WI38 (cell line): ENCODE measurements around the gene NCS1.

Experiments used
- H3K4me3 ChIP-seq: 2 replicates; pipeline ENCODE4 v1.5.1; 2011; ENCODE audit warnings: low read depth, mild to moderate bottlenecking, control low read depth, low read length
- TF ChIP-seq, protein P1 (sequence below): IDR thresholded peaks from 2 replicates; pipeline ENCODE4 v1.5.1; 2012; ENCODE audit warnings: low read depth, mild to moderate bottlenecking, control low read depth, low read length

Gene NCS1

DNA sequence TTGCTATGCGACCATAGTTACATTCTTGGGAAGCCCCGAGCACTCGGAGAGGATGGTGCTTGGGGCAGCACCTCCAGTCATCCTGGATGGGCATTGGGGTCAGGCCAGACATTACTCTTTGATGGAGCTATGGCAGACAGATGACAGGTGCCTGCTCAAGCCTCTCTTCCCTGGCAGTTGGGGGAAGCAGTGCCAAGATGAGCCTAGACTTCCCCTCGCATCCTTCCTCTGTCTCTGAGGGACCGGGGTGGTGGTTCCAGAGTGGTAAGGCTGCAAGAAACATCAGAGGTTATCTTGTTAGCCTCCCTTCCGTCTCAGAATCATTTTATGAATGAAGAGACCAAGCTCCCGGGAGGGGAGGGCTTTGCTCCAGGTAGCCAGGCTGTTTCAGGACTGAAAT is 90.6 kb downstream of the NCS1 start:
- TF ChIP-seq, protein P1, sequence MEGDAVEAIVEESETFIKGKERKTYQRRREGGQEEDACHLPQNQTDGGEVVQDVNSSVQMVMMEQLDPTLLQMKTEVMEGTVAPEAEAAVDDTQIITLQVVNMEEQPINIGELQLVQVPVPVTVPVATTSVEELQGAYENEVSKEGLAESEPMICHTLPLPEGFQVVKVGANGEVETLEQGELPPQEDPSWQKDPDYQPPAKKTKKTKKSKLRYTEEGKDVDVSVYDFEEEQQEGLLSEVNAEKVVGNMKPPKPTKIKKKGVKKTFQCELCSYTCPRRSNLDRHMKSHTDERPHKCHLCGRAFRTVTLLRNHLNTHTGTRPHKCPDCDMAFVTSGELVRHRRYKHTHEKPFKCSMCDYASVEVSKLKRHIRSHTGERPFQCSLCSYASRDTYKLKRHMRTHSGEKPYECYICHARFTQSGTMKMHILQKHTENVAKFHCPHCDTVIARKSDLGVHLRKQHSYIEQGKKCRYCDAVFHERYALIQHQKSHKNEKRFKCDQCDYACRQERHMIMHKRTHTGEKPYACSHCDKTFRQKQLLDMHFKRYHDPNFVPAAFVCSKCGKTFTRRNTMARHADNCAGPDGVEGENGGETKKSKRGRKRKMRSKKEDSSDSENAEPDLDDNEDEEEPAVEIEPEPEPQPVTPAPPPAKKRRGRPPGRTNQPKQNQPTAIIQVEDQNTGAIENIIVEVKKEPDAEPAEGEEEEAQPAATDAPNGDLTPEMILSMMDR: no peak
- no peak overlapping the region for H3K4me3 ChIP-seq

DNA sequence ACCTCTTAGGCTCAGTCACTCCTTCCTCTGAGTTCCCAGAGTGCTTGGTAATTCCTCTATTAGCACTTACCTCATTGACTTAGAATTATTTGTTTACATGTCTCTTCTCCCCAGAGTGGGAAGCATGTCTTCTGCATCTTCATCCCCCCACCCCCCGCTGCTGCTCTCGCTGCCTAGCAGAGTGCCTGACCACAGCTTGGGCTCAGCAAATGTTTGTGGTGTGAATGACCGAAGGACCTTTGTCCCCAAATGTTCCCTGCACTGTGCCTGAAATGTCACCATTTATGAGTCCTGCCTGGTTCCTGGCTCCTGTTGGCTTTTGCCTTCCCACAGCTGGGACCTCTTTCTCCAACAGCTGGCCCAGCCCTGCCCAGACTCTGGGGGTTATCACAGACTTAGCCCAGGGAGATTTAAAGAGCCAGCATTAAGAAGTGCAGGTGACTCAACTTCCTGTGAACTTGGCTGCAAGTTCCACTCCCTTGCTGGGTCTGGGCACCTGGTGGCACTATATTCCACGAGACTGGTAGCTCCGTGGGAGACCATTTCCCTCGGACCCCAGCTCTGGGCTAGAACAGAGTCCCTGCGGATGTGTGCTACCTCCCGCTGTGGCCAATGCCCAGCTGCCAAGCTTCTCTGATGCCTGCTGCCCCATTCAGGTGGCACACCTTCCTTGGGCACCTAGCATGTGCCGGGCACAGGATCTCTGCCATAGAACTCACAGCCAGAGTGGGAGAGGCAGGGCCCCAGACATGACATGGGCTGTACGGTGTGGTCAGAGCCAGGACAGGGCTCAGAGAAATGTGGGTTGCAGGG is 91.6 kb downstream of the NCS1 start:
- no peak overlapping the region for H3K4me3 ChIP-seq
- TF ChIP-seq, protein P1: no peak

DNA sequence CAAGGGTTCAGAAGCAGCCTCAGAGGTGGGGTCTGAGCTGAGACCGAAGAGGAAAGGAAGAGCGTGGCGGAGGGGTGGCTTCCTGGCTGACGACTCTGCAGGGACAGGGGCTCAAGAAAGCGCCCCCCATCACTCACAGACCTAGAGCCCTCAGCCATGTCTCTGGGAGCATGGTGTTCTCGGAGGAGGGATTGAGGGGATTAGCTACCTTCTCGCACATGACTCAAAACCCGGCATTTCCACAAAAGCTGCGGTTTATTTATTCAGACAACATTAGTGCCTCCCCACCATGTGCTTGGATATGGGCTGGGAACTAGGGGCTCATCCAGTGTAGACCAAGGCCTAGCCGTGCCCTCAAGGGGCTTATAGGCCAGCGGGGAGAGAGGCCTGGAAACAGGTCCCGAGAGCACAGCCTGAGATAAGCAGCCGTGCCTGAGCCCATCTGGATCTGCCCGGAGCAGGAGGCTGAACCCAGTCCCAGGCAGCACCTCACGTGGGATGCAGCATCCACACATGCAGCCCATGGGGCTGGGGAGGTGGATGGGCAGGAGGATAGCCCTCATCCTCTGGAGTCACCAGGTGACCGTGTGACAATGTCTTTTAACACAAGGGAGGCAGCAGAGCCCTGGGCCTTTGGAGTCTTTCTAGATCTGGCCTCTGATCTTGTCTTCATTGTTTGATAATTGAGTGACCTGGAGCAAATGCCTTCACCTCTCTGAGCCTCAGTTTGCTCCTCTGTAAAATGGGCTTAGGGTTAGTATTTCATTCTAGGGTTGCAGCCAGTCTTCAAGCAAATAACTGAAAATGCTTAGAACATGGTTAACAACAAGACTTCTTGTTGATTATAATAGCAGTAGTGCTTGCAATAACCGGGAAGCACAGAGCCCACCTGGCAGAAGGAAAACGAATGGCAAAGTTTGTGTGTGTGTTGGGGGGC is 92.5 kb downstream of the NCS1 start:
- TF ChIP-seq, protein P1: no peak

DNA sequence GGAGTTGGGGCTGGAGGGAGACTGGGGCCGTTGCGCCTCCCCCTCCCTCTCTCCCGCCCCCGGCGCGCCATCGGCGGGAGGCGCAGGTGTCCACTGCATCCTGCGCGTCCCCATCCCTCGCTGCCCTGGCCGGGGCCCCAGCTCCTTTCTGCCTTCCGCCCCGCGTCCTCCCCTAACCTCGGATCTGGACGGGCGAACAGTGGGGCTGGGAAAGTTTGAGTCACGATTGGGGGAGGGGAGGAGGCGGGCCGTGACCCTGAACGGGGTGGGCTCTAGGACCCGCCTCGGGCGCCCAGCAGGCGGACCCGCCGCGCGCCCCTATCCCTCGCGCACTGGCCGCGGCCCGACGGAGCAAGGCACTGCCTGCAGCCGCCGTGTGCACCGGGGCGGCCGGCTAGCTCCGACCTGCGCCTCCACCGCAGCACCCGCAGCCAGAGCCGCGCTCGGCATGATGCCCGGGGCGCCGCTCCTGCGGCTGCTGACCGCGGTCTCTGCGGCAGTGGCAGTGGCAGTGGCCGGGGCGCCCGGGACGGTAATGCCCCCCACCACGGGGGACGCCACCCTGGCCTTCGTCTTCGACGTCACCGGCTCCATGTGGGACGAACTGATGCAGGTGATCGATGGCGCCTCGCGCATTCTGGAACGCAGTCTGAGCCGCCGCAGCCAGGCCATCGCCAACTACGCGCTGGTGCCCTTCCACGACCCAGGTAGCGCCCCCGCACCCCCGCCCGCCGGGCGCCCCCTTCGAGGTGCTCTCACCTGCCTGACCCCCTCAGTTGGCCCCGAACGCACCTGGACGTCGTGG is 93.4 kb downstream of the NCS1 start, which contains the start of gene HMCN2:
HMCN2 (plus strand) TSS at position 330 of the 805 bp plus-strand sequence; CDS start at position 449, 119 bp downstream.
- H3K4me3 ChIP-seq: no peak within 1 kb of the TSS

More for the DNA sequence above, 92.5 kb downstream of the NCS1 start:
- no peak overlapping the region for H3K4me3 ChIP-seq

DNA sequence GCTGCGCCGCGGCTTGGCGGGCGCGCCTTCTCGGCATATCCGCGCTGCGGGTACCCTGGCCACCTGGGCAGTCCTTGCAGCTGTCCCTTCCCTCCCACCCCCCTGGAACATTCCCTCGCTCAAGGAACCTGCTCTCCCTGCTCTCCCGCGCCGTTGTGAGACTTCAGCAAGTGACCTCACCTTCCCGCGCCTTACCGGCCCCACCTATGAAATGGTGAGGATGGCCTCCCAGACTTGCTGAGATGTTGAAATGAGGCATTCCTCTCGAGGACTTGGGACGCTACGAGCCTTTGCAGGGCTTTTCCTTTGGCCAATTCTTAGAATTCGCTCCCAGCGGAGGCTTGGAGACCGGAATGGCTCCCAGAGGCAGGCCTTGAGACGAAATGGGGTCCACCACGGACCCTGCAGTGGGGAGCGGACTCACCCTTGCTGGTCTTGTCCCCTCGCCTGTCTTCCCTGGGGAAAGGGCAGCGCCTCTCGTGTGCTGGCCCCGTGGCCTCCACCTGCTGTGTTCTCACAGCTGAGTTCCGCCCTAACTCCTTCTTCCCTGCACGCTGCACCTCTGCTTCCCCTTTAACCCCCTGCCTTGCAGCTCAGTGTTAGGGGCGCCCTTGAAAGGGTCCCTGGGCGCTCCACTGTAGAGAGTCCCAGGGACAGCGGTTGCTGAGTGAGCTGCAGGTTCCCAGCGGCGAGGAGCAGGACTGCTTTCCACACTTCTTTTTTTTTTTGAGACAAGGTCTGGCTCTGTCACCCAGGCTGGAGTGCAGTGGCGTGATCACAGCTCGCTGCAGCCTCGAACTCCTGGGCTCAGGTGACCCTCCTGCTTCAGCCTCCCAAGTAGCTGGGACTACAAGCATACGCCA is 94.3 kb downstream of the NCS1 start:
- no peak overlapping the region for H3K4me3 ChIP-seq
- TF ChIP-seq, protein P1: no peak

More for the DNA sequence above, 93.4 kb downstream of the NCS1 start, which contains the start of gene HMCN2:
- TF ChIP-seq, protein P1: no peak

DNA sequence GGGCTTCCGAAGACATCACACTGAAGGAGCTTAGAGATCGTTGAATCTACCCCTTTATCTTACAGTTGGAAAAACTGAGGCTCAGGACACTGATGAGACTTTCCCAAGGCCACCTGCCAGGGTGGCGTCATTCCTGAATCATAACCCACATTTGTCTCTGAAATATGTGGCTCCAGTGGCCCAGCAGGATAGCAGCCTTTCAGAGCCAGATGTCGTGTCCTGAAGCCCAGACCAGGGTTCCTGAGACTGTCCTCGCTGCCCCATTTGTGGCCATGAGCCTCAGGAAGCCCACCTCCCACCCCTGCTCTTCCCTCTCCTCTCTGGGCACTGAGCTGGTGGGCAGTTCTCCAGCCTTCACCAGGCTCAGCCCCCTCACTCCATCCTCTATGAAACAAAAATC is 95.7 kb downstream of the NCS1 start:
- no peak overlapping the region for H3K4me3 ChIP-seq
- TF ChIP-seq, protein P1: no peak
